Lower leg skin (tissue), 4 donors: Measurements from ENCODE around the gene AGR3. TPM values are rescaled to one million over a fixed set of nuclear protein-coding genes. Genes with fewer than 3 reads are reported as not detected.
"Not testable (repeated sequence)": the region's sequence is repeated elsewhere in the genome, so short reads cannot be mapped to it uniquely, and the experiment has no call there.

Source experiments
- DNase-seq, 2 donors: peaks; one replicate each; pipeline ENCODE4 v3.0.0-alpha.2; 2019; ENCODE audit warnings: low spot score in 2 of 2
- H3K4me3 ChIP-seq: fragments of 200-600 bp; sonication (generic); 2 replicates; pipeline ENCODE4 v1.5.1; 2017; ENCODE audit warnings: mild to moderate bottlenecking, low read depth; ENCODE audit not compliant: poor library complexity, severe bottlenecking
- POLR2A ChIP-seq, 2 donors: fragments of 450-650 bp; IDR thresholded peaks; one replicate each; pipeline ENCODE4 v1.6.1; 2016 to 2017; ENCODE audit warnings: antibody characterized with exemption in 2 of 2, mild to moderate bottlenecking in 1 of 2, moderate library complexity in 1 of 2
- WGBS, 2 donors: methylation state at CpG; one replicate each; pipeline ENCODE4 v1.1.5; 2018; 5-methylcytosine and 5-hydroxymethylcytosine counted together
- intact Hi-C: fragments of 100-400 bp; cut with DNase I; formaldehyde crosslinking; loops from one replicate; pipeline ENCODE4 v1.15.0; 2023; ENCODE audit warnings: low total_unique reads
- total RNA-seq, 4 donors: library from RNA; depleted of rRNA; stranded (reverse); fragments of >200 nt; gene quantifications; one replicate each; pipeline ENCODE4 v1.1.0, GENCODE V29; 2016
- TF ChIP-seq, protein P1 (sequence below), 3 donors: fragments of 450-650 bp; IDR thresholded peaks; one replicate each; pipeline ENCODE4 v1.5.1; 2016; ENCODE audit warnings: antibody characterized with exemption in 3 of 3, mild to moderate bottlenecking in 3 of 3, moderate library complexity in 2 of 3

The AGR3 gene
- total RNA-seq, 4 donors from 2014 or later = 2.0 to 2.2 TPM; not detected in 2

DNA sequence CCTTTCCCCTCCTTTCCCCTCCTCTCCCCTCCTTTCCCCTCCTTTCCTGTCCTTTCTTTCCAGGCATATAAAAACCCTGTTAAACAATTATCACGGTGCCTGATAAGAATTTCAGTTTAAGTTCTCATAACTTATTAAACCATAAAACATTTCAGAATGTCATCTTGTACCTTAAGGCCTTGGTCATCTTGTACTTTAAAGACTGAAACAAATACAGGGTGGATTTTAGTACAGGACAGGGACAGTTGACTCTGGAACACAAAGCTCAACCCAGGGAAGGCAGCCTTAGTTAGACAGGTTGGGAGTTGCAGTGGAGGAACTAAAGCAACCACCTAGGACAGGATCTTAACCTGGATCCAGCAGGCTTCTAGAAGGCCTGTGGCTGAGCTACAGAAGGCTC, 1.2 kb downstream of the AGR3 start:
- no peak for DNase-seq
- WGBS, 2 donors = 53 to 57% methylated on average over 1 of the region's 1 CpG
- intact Hi-C loops = no loop called here
- H3K4me3 ChIP-seq = no peak overlapping the region
- TF ChIP-seq, protein P1, sequence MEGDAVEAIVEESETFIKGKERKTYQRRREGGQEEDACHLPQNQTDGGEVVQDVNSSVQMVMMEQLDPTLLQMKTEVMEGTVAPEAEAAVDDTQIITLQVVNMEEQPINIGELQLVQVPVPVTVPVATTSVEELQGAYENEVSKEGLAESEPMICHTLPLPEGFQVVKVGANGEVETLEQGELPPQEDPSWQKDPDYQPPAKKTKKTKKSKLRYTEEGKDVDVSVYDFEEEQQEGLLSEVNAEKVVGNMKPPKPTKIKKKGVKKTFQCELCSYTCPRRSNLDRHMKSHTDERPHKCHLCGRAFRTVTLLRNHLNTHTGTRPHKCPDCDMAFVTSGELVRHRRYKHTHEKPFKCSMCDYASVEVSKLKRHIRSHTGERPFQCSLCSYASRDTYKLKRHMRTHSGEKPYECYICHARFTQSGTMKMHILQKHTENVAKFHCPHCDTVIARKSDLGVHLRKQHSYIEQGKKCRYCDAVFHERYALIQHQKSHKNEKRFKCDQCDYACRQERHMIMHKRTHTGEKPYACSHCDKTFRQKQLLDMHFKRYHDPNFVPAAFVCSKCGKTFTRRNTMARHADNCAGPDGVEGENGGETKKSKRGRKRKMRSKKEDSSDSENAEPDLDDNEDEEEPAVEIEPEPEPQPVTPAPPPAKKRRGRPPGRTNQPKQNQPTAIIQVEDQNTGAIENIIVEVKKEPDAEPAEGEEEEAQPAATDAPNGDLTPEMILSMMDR (IDR thresholded peaks at IDR 0.05) = no peak

DNA sequence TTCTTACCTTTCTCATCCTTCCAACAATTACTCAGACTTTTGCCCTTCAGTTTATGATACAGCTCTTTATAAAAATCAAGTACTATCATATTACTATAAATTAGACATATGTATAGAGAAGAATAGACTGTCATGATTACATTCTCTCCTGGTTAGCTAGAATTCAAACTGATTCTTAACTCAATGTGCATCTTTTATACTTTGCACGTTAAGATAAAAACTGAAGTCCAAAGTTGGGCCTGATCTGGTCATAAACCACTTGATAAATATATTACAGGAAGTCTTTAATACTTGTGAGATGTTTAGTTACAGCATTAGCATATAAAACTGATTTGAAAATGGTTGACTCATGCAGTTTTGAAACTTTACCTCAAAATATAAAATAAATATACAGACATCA, 2.6 kb downstream of the AGR3 start:
- no peak overlapping the region for H3K4me3 ChIP-seq
- intact Hi-C loops = no loop called here
- 93% methylated on average over 1 of the region's 1 CpG for WGBS, 2 donors
- TF ChIP-seq, protein P1 (IDR thresholded peaks at IDR 0.05) = no peak
- no peak for TF ChIP-seq POLR2A (IDR thresholded peaks at IDR 0.05)
- DNase-seq = no peak

DNA sequence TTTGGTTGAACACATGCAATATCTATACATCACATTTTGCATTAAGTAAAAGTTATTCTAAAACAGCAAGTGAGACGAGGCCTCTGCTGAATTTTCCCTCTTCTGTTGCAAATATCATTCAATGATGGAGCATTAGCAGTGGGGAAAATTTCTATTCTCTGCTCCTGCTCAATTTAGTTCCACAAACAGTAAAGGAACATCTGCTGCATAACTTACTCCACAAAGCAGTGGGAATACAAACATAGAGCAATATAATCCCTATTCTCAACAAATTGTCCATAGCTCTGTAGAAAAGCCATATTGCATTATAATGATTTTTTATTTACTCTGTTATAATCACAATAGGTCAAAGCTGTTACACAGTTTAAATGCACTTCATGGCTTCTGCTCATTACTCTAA, 5.9 kb downstream of the AGR3 start:
- WGBS, 2 donors = 89 to 97% methylated on average over 1 of the region's 1 CpG
- H3K4me3 ChIP-seq = no peak overlapping the region
- no peak for DNase-seq
- intact Hi-C loops = no loop called here
- no peak for TF ChIP-seq POLR2A (IDR thresholded peaks at IDR 0.05)
- TF ChIP-seq, protein P1 (IDR thresholded peaks at IDR 0.05) = no peak

DNA sequence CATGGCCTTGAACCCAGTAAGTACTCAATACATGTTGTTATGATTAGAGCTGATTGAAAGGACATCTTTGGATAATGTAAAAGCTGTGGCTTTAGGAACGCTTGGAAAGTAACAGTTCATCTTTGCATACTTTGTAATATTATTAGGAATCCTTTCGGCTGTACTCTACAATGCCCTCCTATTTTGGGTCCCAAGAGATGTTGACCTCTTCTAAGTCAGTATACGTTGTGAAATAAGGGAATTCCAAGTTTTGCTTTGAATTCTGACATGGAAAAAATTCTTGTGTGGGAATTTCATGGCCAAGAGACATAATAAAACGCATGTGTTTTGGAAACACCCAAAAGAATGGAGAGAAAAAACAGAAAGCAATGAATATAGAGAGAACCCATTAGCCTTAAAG, 7.7 kb downstream of the AGR3 start:
- H3K4me3 ChIP-seq = no peak overlapping the region
- DNase-seq = no peak
- 31 to 43% methylated on average over 4 of the region's 4 CpGs for WGBS, 2 donors
- TF ChIP-seq POLR2A (IDR thresholded peaks at IDR 0.05) = no peak
- TF ChIP-seq, protein P1 (IDR thresholded peaks at IDR 0.05) = no peak
- intact Hi-C loops = no loop called here

DNA sequence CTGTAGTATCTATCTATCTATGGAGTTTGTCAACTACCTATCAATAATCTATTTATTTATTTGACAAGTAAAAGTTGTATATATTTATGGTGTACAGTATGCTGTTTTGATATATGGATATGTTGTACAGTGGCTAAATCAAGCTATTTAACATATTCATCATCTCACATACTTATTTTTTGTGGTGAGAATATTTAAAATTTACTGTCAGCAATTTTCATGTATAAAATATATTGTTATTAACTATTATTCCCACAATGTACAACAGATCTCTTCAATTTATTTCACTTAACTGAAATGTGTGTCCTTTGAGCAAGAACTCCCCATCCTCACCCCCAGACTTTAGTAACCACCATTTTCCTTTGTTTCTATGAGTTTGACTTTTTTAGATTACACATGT, 14.5 kb downstream of the AGR3 start:
- TF ChIP-seq, protein P1 (IDR thresholded peaks at IDR 0.05) = no peak
- TF ChIP-seq POLR2A (IDR thresholded peaks at IDR 0.05) = no peak

DNA sequence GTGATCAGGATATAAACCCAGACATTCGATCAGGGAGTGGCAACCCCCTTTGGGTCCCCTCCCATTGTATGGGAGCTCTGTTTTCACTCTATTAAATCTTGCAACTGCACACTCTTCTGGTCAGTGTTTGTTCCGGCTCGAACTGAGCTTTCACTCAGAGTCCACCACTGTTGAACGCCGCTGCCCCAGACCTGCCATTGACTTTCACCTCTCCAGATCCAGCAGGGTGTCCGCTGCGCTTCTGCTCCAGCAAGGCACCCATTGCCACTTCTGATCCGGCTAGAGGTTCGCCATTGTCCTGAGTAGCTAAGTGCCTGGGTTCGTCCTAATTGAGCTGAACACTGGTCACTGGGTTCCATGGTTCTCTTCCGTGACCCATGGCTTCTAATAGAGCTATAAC, 28.6 kb downstream of the AGR3 start:
- intact Hi-C loops = not testable (repeated sequence)

More for the DNA sequence above, 14.5 kb downstream of the AGR3 start:
- no peak for DNase-seq
- intact Hi-C loops = no loop called here
- no peak overlapping the region for H3K4me3 ChIP-seq

More for the DNA sequence above, 28.6 kb downstream of the AGR3 start:
- WGBS, 2 donors = 95 to 96% methylated on average over 11 of the region's 11 CpGs
- H3K4me3 ChIP-seq, DNase-seq: not testable (repeated sequence)
